IPS-18a (cell line): Measurements from ENCODE around the gene SUSD5.
"Not testable (repeated sequence)": the region's sequence is repeated elsewhere in the genome, so short reads cannot be mapped to it uniquely, and the experiment has no call there.

Source experiments
- H3K27ac ChIP-seq: one replicate; pipeline ENCODE4 v1.5.1; 2013; ENCODE audit warnings: low read length
- H3K27me3 ChIP-seq: one replicate; pipeline ENCODE4 v1.6.1; 2013; ENCODE audit warnings: mild to moderate bottlenecking, low read length; ENCODE audit not compliant: control insufficient read depth, insufficient read depth
- H3K36me3 ChIP-seq: one replicate; pipeline ENCODE4 v1.6.1; 2013; ENCODE audit warnings: low read depth, low read length; ENCODE audit not compliant: control insufficient read depth
- H3K4me1 ChIP-seq: one replicate; pipeline ENCODE4 v1.6.1; 2013; ENCODE audit warnings: low read depth, low read length; ENCODE audit not compliant: control insufficient read depth
- H3K4me3 ChIP-seq: one replicate; pipeline ENCODE4 v1.5.1; 2013; ENCODE audit warnings: low read length
- H3K9ac ChIP-seq: one replicate; pipeline ENCODE4 v1.6.1; 2013; ENCODE audit warnings: mild to moderate bottlenecking, low read length, moderate library complexity
- H3K9me3 ChIP-seq: one replicate; pipeline ENCODE4 v1.6.1; 2013; ENCODE audit warnings: low read depth, low read length; ENCODE audit not compliant: control insufficient read depth

SUSD5 gene

DNA sequence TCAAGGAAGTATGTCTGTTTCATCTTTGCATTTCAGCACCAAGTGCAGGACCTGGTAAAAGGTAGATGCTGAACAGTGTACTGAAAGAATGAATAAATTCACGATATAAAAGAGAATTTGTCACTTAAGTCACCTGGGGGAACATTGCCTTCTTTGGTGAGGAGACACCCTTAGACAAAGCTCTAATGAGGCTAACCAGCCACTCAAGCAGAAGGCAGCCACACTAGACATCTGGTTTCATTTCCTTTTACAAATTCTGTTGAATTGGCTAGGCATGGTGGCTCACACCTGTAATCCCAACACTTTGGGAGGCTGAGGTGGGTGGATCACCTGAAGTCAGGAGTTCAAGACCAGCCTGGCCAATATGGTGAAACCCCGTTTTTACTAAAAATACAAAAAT, 111.8 kb downstream of the SUSD5 start:
- not testable (repeated sequence) for H3K27ac ChIP-seq, H3K36me3 ChIP-seq, H3K9me3 ChIP-seq, H3K4me1 ChIP-seq, H3K4me3 ChIP-seq, H3K9ac ChIP-seq, H3K27me3 ChIP-seq

GRCh38 chr3:33105341-33105948, 113.2 kb downstream of the SUSD5 start:
- no peak overlapping the region for H3K4me3 ChIP-seq
- H3K36me3 ChIP-seq: no peaks in the 10 kb centered on the region
- H3K27me3 ChIP-seq: no peaks in the 10 kb centered on the region
- no peaks in the 10 kb centered on the region for H3K4me1 ChIP-seq
- no peaks in the 10 kb centered on the region for H3K9me3 ChIP-seq
- no peak overlapping the region for H3K9ac ChIP-seq
- no peak overlapping the region for H3K27ac ChIP-seq

- Histone ChIP-seq H3K9ac (no peak overlapping the region), H3K27me3 (no peaks in the 10 kb centered on the region), H3K9me3 (no peaks in the 10 kb centered on the region), H3K4me3 (no peak overlapping the region), H3K4me1 (no peaks in the 10 kb centered on the region), H3K36me3 (no peaks in the 10 kb centered on the region), H3K27ac (no peak overlapping the region)
Measured at GRCh38 chr3:33104803-33105202, 113.8 kb downstream of the SUSD5 start.

- no peak overlapping the region for H3K27ac ChIP-seq
- no peaks in the 10 kb centered on the region for H3K27me3 ChIP-seq
- H3K36me3 ChIP-seq: no peaks in the 10 kb centered on the region
- H3K9me3 ChIP-seq: no peaks in the 10 kb centered on the region
- H3K4me3 ChIP-seq: no peak overlapping the region
- no peaks in the 10 kb centered on the region for H3K4me1 ChIP-seq
- H3K9ac ChIP-seq: no peak overlapping the region
Measured at GRCh38 chr3:33103480-33103879, 115.1 kb downstream of the SUSD5 start.

GRCh38 chr3:33103034-33103433, 115.6 kb downstream of the SUSD5 start:
- H3K9me3 ChIP-seq: no peaks in the 10 kb centered on the region
- H3K9ac ChIP-seq: no peak overlapping the region
- H3K27me3 ChIP-seq: no peaks in the 10 kb centered on the region
- H3K4me1 ChIP-seq: no peaks in the 10 kb centered on the region
- no peaks in the 10 kb centered on the region for H3K36me3 ChIP-seq
- H3K27ac ChIP-seq: no peak overlapping the region
- no peak overlapping the region for H3K4me3 ChIP-seq

- Histone ChIP-seq H3K9me3 (no peaks in the 10 kb centered on the region), H3K27me3 (peaks cover 11% of the 10 kb centered on the region), H3K9ac (no peak overlapping the region), H3K4me3 (no peak overlapping the region), H3K27ac (no peak overlapping the region), H3K36me3 (no peaks in the 10 kb centered on the region), H3K4me1 (peaks cover 5% of the 10 kb centered on the region)
Measured at GRCh38 chr3:33100229-33100628, 118.4 kb downstream of the SUSD5 start.
